T-cell (primary cell): Measurements from ENCODE around the gene IFNG-AS1. TPM values are rescaled to one million over a fixed set of nuclear protein-coding genes. Genes with fewer than 3 reads are reported as not detected.
A peak's percentile ranks its signal among the peaks of the same experiment; 100 is the strongest.

ENCODE experiments used
- ATAC-seq, 4 experiments: fragments of 200-7000 bp in 3 of 4; fragments of 150-1000 bp in 1 of 4; cut with Tn5 transposase; replicated peaks in 1 of 4; 1 replicate in 3 of 4; 2 replicates in 1 of 4; pipeline ENCODE4 v1.10.0; 2021; ENCODE audit warnings: moderate library complexity in 3 of 4, mild to moderate bottlenecking in 2 of 4, moderate number of reproducible peaks in 1 of 4
- CTCF ChIA-PET, 2 donors: fragments of 300-600 bp; sonication (Branson Sonifier 250); formaldehyde crosslinking; loops; one replicate each; lab custom pipeline; 2022; ENCODE audit warnings: antibody characterized with exemption in 2 of 2; lab: Charles Lee
- POLR2A ChIA-PET, 2 donors: fragments of 300-600 bp; sonication (Branson Sonifier 250); formaldehyde crosslinking; loops; one replicate each; lab custom pipeline; 2022; ENCODE audit warnings: antibody characterized with exemption in 2 of 2; lab: Charles Lee
- DNase-seq, 35 experiments: peaks; one replicate each; pipeline versions ENCODE4 v3.0.0 to v3.0.0-alpha.2; 2013 to 2023
- H3K27ac ChIP-seq: one replicate; pipeline ENCODE4 v1.5.1; 2013; ENCODE audit warnings: low read length
- H3K27me3 ChIP-seq, 2 experiments: replicated peaks in 1 of 2; 1 replicate in 1 of 2; 2 replicates in 1 of 2; pipeline versions ENCODE4 v1.6.1 to v1.7.0; 2013; ENCODE audit warnings: low read length in 1 of 2, mixed read lengths in 1 of 2; ENCODE audit not compliant: control insufficient read depth in 2 of 2, insufficient read depth in 2 of 2; ENCODE audit errors: extremely low read depth in 1 of 2
- H3K36me3 ChIP-seq, 2 donors: 1 replicate in 1 of 2; 2 replicates in 1 of 2; pipeline versions ENCODE4 v1.6.1 to v1.7.0; 2013; ENCODE audit warnings: low read length in 1 of 2; ENCODE audit not compliant: control insufficient read depth in 2 of 2, insufficient read depth in 1 of 2; ENCODE audit errors: extremely low read depth in 1 of 2
- H3K4me1 ChIP-seq, 2 experiments: 1 replicate in 1 of 2; 2 replicates in 1 of 2; pipeline versions ENCODE4 v1.6.1 to v1.7.0; 2013; ENCODE audit warnings: low read length in 2 of 2, mixed read lengths in 1 of 2; ENCODE audit not compliant: insufficient read depth in 2 of 2, control insufficient read depth in 1 of 2; ENCODE audit errors: extremely low read depth in 1 of 2
- H3K4me3 ChIP-seq, 2 donors: 1 replicate in 1 of 2; 2 replicates in 1 of 2; pipeline versions ENCODE4 v1.5.1 to v1.7.0; 2013; ENCODE audit warnings: mild to moderate bottlenecking in 2 of 2, low read length in 1 of 2, moderate library complexity in 1 of 2; ENCODE audit not compliant: control insufficient read depth in 1 of 2; ENCODE audit errors: extremely low read depth in 1 of 2
- H3K9me3 ChIP-seq: 2 replicates; pipeline ENCODE4 v1.7.0; 2013
- H3K27ac Mint-ChIP-seq, 2 donors: one replicate each; pipeline ENCODE4 v1.8.0; 2020 to 2021; ENCODE audit warnings: mild to moderate bottlenecking in 2 of 2, mixed read lengths in 2 of 2
- H3K27me3 Mint-ChIP-seq, 2 donors: one replicate each; pipeline ENCODE4 v1.8.0; 2021 to 2022; ENCODE audit warnings: mixed read lengths in 2 of 2
- H3K36me3 Mint-ChIP-seq: one replicate; pipeline ENCODE4 v1.8.0; 2021; ENCODE audit warnings: mixed read lengths
- H3K4me1 Mint-ChIP-seq, 3 donors: one replicate each; pipeline ENCODE4 v1.8.0; 2020 to 2022; ENCODE audit warnings: mixed read lengths in 3 of 3, mild to moderate bottlenecking in 1 of 3
- H3K4me3 Mint-ChIP-seq, 3 donors: one replicate each; pipeline ENCODE4 v1.8.0; 2020 to 2022; ENCODE audit warnings: mild to moderate bottlenecking in 3 of 3, mixed read lengths in 3 of 3, moderate library complexity in 3 of 3
- H3K9me3 Mint-ChIP-seq, 3 donors: one replicate each; pipeline ENCODE4 v1.8.0; 2020 to 2022; ENCODE audit warnings: mixed read lengths in 3 of 3
- WGBS: methylation state at CpG from one replicate; pipeline ENCODE4 v1.1.5; 2013; ENCODE audit warnings: missing lambda C conversion rate; ENCODE audit not compliant: insufficient coverage; 5-methylcytosine and 5-hydroxymethylcytosine counted together
- total RNA-seq, 35 experiments: library from RNA in 6 of 35; stranded (reverse) in 6 of 35; fragments of 120-200 nt in 1 of 35; gene quantifications; one replicate each; pipeline versions ENCODE4 v1.2.1 to v1.2.4 and lab custom pipeline; 2013 to 2026

Gene IFNG-AS1
- total RNA-seq, 5 donors from 2014 or later (not counting 1 experiment from before 2014, with no cell fraction given), result 1.2 to 6.2 (median 3.3) TPM

DNA sequence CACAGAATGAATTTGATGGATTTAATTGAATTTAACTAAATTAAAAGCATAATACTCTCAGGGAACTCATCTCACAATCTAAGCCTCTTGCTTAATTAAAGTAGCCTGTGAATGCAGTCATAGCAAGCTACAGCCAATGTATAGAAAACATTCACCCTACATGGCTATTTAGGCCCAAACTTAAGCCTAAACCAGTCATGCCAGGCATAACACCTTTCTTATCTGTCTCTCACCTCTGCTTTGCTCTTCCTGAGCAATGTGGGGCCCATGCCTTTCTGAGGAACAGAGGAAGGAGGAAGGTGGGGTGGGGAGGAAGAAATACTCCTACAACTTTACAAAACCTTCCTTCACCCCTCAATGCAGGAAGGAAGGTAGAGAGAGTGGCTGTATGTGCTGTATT lies 29.1 kb downstream of the IFNG-AS1 start:
- POLR2A ChIA-PET, result no interaction called here
- no peaks in the 10 kb centered on the region for H3K9me3 ChIP-seq
- no peaks in the 10 kb centered on the region for H3K36me3 ChIP-seq
- ATAC-seq, result no peak
- Mint-ChIP-seq H3K27me3 (no peaks in the 10 kb centered on the region), H3K4me3 (no peak overlapping the region), H3K27ac (no peak overlapping the region), H3K4me1 (no peaks in the 10 kb centered on the region), H3K36me3 (peaks cover 19% of the 10 kb centered on the region), H3K9me3 (peaks cover 0 to 5% (median 2%) of the 10 kb centered on the region in 3 donors)
- no peaks in the 10 kb centered on the region for H3K27me3 ChIP-seq
- no peak overlapping the region for H3K27ac ChIP-seq
- H3K4me1 ChIP-seq, result no peaks in the 10 kb centered on the region
- CTCF ChIA-PET, result interaction anchor here in 1 of 2 donors (0.5 kb wide), 1 partner anchor 17 kb away, joined by 3 read pairs; no protein-coding TSS in a partner anchor
- DNase-seq, result no peak
- H3K4me3 ChIP-seq, result no peak overlapping the region

DNA sequence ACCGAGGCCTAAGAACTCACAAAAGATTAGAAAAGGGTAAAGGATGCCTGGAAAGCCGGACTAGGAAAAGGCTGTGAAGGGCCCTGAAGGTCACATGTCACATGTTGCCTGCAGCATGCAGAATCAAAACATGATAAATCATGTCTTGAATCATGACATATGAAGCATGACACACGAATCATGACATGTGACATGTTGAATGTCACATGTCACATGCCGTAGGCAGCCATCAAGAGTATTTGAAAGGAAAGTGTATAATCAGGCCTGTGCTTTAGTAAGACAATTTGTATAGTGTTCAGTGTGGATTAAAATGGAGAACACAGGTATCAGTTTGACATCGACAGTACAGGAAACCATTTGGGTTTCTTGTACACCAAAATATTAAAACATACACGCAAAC lies 30.8 kb downstream of the IFNG-AS1 start:
- H3K4me3 Mint-ChIP-seq, result no peak overlapping the region
- H3K27me3 Mint-ChIP-seq, result no peaks in the 10 kb centered on the region
- no peaks in the 10 kb centered on the region for H3K4me1 Mint-ChIP-seq
- H3K36me3 ChIP-seq, result no peaks in the 10 kb centered on the region
- 90% methylated on average over 3 of the region's 6 CpGs for WGBS
- peaks cover 0 to 2% (median 0%) of the 10 kb centered on the region in 3 donors for H3K9me3 Mint-ChIP-seq
- no peak overlapping the region for H3K27ac Mint-ChIP-seq
- no peak for DNase-seq
- H3K27ac ChIP-seq, result no peak overlapping the region
- H3K4me1 ChIP-seq, result no peaks in the 10 kb centered on the region
- H3K9me3 ChIP-seq, result no peaks in the 10 kb centered on the region
- CTCF ChIA-PET, result no interaction called here
- H3K36me3 Mint-ChIP-seq, result peaks cover 13% of the 10 kb centered on the region
- ATAC-seq, result no peak
- no peak overlapping the region for H3K4me3 ChIP-seq
- H3K27me3 ChIP-seq, result no peaks in the 10 kb centered on the region
- POLR2A ChIA-PET, result no interaction called here

DNA sequence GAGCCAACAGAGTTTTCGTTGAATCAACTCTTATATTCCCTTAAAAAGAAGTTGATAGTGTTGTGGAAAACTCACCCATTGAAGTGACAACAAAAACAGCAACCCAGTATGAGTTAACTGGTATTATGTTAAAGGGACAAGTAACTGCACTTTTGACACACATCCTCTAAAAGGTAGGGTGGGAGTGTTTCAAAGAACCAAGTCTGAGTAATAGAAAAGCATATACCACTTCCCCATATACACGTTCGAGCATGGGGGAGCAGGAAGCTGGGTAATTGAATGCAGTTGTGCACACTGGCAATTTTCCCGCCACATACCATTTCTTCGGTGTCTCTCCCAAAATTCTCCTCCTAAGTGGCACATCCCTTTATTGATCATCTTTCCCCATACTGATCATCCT lies 31.5 kb downstream of the IFNG-AS1 start:
- no peaks in the 10 kb centered on the region for H3K27me3 Mint-ChIP-seq
- ATAC-seq (no peak), DNase-seq (no peak)
- H3K27ac Mint-ChIP-seq, result no peak overlapping the region
- Histone ChIP-seq H3K4me1 (no peaks in the 10 kb centered on the region), H3K9me3 (no peaks in the 10 kb centered on the region), H3K4me3 (no peak overlapping the region), H3K27me3 (no peaks in the 10 kb centered on the region), H3K36me3 (no peaks in the 10 kb centered on the region), H3K27ac (no peak overlapping the region)
- ChIA-PET POLR2A (no interaction called here), CTCF (no interaction called here)
- H3K36me3 Mint-ChIP-seq, result peaks cover 13% of the 10 kb centered on the region
- no peaks in the 10 kb centered on the region for H3K4me1 Mint-ChIP-seq
- peaks cover 0 to 2% (median 0%) of the 10 kb centered on the region in 3 donors for H3K9me3 Mint-ChIP-seq
- H3K4me3 Mint-ChIP-seq, result no peak overlapping the region
- WGBS, result no CpG with 5 or more reads among the region's 5 CpGs

DNA sequence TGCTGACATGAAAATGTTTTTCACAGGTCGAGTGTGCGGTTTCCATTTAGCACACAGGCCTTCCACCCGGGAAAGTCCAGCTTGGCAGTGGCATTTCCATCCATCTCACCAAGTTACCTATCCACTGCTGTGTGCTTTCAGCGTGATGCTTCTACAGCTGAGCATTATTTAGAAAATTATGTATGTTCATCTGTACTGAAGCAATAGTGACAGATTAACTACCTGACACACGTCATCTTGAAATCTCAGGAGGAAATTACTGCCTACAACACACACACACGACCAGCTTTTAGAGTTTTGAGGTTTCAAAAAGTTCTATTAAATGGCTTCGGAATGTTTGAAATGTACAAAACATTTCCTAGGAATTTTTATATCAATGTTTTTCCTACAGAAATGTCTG lies 39.4 kb downstream of the IFNG-AS1 start:
- Mint-ChIP-seq H3K4me1 (peaks cover 18 to 27% (median 21%) of the 10 kb centered on the region in 3 donors), H3K4me3 (no peak overlapping the region), H3K27ac (peak overlapping the region in 1 of 2 donors; percentile 37), H3K9me3 (peaks cover 0 to 5% (median 0%) of the 10 kb centered on the region in 3 donors), H3K27me3 (no peaks in the 10 kb centered on the region), H3K36me3 (peaks cover 9% of the 10 kb centered on the region)
- no peak overlapping the region for H3K4me3 ChIP-seq
- H3K9me3 ChIP-seq, result no peaks in the 10 kb centered on the region
- ChIA-PET POLR2A (interaction anchor here in 1 of 2 donors (0.6 kb wide), 1 partner anchor 217 kb away, joined by 4 read pairs; no protein-coding TSS in a partner anchor), CTCF (interaction anchor here in 1 of 2 donors (0.6 to 0.7 kb wide), 2 partner anchors 203 to 257 kb away, joined by 3 to 4 read pairs; no protein-coding TSS in a partner anchor)
- WGBS, result 39% methylated on average over 2 of the region's 7 CpGs
- peak in 1 of 4 experiments; percentile 12 for ATAC-seq
- no peak overlapping the region for H3K27ac ChIP-seq
- no peaks in the 10 kb centered on the region for H3K27me3 ChIP-seq
- no peaks in the 10 kb centered on the region for H3K36me3 ChIP-seq
- peaks cover 4 to 7% of the 10 kb centered on the region in 2 experiments for H3K4me1 ChIP-seq
- peak in 1 of 35 experiments; percentile 28 for DNase-seq

DNA sequence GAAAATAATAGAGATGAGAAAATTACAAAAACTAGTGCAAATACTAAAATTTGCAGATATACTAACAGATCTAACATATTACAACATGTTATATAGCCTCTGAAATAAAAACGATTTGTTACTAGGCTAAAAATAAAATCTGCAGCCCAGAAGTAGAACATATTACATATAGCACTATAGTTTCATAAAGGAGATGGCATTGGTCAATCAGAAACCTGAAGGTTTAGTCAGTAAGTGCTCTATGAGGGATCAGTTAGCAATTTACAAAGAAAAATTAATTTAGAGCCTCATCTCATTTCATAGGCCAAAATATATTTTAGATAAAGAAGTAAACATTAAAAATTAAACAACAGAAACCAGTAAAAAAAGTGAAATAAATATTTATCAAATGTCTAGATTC lies 41.0 kb downstream of the IFNG-AS1 start:
- WGBS, result no CpG with 5 or more reads among the region's 1 CpG
- Mint-ChIP-seq H3K9me3 (peaks cover 0 to 5% (median 0%) of the 10 kb centered on the region in 3 donors), H3K4me3 (no peak overlapping the region), H3K36me3 (peaks cover 6% of the 10 kb centered on the region), H3K27ac (no peak overlapping the region), H3K4me1 (peaks cover 18 to 27% (median 21%) of the 10 kb centered on the region in 3 donors), H3K27me3 (no peaks in the 10 kb centered on the region)
- Histone ChIP-seq H3K27ac (no peak overlapping the region), H3K4me1 (peaks cover 4 to 7% of the 10 kb centered on the region in 2 experiments), H3K36me3 (no peaks in the 10 kb centered on the region), H3K9me3 (no peaks in the 10 kb centered on the region), H3K4me3 (no peak overlapping the region), H3K27me3 (no peaks in the 10 kb centered on the region)
- ATAC-seq, result no peak
- ChIA-PET POLR2A (no interaction called here), CTCF (no interaction called here)
- DNase-seq, result no peak

DNA sequence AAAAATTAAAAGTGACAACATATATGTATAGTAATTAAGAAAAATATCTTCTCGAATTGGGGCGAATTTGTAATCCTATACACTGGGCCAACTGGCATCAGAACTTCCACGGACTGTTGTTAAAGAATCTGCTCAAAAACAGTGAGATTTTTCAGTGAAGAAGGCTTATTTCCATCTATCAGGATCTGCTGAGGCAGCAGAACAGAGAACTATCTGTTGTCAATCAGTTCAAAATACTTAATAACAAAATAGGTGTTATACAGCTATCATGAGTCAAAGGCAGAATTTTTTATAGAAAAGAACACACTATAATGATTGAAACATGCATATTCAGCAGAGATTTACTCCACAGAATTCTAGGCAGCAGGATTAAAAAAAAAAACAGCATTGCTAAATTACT lies 41.9 kb downstream of the IFNG-AS1 start:
- Histone ChIP-seq H3K4me3 (no peak overlapping the region), H3K27ac (no peak overlapping the region), H3K9me3 (no peaks in the 10 kb centered on the region), H3K36me3 (no peaks in the 10 kb centered on the region), H3K4me1 (peaks cover 4 to 7% of the 10 kb centered on the region in 2 experiments), H3K27me3 (no peaks in the 10 kb centered on the region)
- Mint-ChIP-seq H3K4me1 (peaks cover 19 to 28% (median 21%) of the 10 kb centered on the region in 3 donors), H3K4me3 (peak overlapping the region in 1 of 3 donors; percentile 64), H3K9me3 (peaks cover 0 to 5% (median 0%) of the 10 kb centered on the region in 3 donors), H3K27ac (no peak overlapping the region), H3K27me3 (no peaks in the 10 kb centered on the region), H3K36me3 (peaks cover 6% of the 10 kb centered on the region)
- CTCF ChIA-PET, result no interaction called here
- WGBS, result 100% methylated on average over 1 of the region's 3 CpGs
- DNase-seq (no peak), ATAC-seq (no peak)
- POLR2A ChIA-PET, result no interaction called here
